H4 (cell line): ENCODE results near the gene ADORA2A. TPM values are rescaled to one million over a fixed set of nuclear protein-coding genes. Genes with fewer than 3 reads are reported as not detected.
"Not testable (repeated sequence)": the region's sequence is repeated elsewhere in the genome, so short reads cannot be mapped to it uniquely, and the experiment has no call there.

Experiments used
- DNase-seq: peaks from one replicate; pipeline ENCODE4 v3.0.0-alpha.2; 2015; ENCODE audit warnings: low spot score
- total RNA-seq: library from RNA; depleted of rRNA; stranded (reverse); fragments of >200 nt; shearing (Covaris generic); gene quantifications from 2 replicates; pipeline ENCODE4 v1.2.3, GENCODE V29; 2014; rRNA removed

Gene ADORA2A
- total RNA-seq, 1 experiment from 2014 or later = 1.0 TPM

DNA sequence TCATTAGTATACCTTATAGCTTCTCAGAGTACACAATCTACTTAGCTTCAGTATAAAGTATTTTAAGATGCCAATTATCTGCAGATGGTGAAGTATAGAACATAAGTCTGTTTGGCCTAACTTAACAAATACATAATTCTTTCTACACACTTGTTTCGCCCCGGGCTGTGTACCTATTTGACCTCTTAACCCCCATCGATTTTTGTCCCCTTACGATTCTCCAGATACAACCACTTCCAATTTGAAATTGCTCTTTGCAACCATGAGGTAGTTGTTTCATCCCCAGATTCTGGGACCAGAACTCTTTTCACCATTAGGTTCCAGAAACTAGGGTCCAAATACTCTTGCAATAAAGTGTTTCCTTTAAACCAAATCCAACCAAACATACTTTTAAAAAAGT, 57.8 kb downstream of the ADORA2A start:
- DNase-seq = no peak

DNA sequence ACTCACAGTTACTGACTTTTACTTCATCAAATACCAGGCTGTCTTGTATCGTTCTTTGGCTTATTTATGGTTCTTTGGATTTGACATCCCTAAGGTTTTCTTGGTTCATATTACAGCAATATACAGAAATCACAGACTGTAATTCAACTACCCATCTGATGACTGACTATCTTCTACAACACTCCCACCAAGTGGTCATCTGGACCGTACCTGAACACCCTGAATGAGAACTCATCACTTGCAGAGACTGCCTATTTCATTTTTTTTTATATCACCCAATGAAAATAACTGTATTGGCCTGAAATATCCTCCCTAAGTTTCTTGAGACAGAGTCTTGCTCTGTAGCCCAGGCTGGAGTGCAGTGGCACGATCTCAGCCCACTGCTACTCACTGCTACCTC, 58.2 kb downstream of the ADORA2A start:
- DNase-seq = no peak

DNA sequence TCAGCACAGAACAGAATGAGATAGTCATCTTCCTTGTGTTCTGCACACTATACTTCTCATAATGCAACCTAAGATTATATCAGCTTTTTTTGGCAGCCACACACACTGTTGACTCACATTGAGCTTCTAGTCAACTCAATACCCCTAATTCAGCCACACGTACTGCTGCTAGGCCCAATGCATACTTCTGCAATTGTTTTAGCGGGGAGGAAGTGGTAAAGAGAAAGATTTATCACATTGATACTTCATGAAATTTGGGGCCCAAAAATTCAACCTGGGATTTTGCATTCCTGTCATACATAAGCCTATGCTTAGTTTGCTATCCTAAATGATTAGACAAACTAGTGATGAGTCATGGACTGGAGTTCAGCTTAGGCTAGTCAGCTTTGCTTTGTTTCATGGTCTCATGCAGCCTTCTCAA, 59.1 kb downstream of the ADORA2A start:
- no peak for DNase-seq

DNA sequence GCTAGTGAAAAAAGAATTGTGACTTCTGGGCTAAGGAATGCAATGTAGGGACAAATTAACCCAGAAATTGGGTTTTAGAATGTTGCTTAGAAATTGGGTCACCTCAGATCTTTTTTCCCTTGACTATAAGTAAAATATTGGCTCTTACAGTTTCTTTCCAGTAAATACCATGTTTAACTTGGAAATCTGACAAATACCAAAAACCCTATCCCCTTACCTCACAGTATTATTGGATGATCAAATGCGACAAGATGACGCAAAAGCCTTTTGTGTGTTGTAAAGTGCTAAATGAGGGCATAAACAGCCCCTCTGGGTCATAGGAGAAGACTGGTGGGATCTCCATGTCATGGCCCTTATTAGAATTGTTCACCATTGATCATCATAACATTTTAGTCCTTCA, 61.6 kb downstream of the ADORA2A start:
- no peak for DNase-seq

DNA sequence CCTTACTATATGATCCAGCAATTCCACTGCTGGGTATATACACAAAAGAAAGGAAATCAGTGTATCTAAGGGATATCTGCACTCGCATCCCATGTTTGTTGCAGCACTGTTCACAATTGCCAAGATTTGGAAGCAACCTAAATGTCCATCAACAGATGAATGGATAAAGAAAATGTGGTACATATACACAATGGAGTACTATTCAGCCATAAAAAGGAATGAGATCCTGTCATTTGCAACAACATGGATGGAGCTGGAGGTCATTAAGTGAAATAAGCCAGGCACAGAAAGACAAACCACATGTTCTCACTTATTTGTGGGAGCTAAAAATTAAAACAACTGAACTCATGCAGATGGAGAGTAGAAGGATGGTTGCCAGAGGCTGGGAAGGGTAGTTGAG, 62.0 kb downstream of the ADORA2A start:
- not testable (repeated sequence) for DNase-seq

Other genes starting within 250 kb of the ADORA2A start
- gene SUSD2, start 246.1 kb upstream of the ADORA2A start, total RNA-seq = 0.12 and 0.37 TPM in 2 replicates
- not detected in 2 replicates for gene GGT5, start 182.5 kb upstream of the ADORA2A start, total RNA-seq
- 10.8 and 27.0 TPM in 2 replicates for gene SPECC1L, start 156.8 kb upstream of the ADORA2A start, total RNA-seq
- gene UPB1, start 67.7 kb downstream of the ADORA2A start, total RNA-seq = not detected in 2 replicates
- 42.2 and 72.2 TPM in 2 replicates for gene GUCD1, start 127.5 kb downstream of the ADORA2A start, total RNA-seq
- 194 and 261 TPM in 2 replicates for gene SNRPD3, start 128.4 kb downstream of the ADORA2A start, total RNA-seq
- 0.66 and 2.1 TPM in 2 replicates for gene LRRC75B, start 165.5 kb downstream of the ADORA2A start, total RNA-seq
- 9.4 and 13.1 TPM in 2 replicates for gene GGT1, start 175.6 kb downstream of the ADORA2A start, total RNA-seq